Stomach (tissue), 9 donors: ENCODE data around the gene ITGB4. TPM values are rescaled to one million over a fixed set of nuclear protein-coding genes. Genes with fewer than 3 reads are reported as not detected.

Source experiments
- DNase-seq, 2 donors: peaks; one replicate each; pipeline versions ENCODE4 v3.0.0 to v3.0.0-alpha.2; 2013 to 2019
- H3K27ac ChIP-seq, 5 donors: fragments of 200-600 bp in 4 of 5; sonication (generic) in 4 of 5; one replicate each; pipeline ENCODE4 v1.5.1; 2013 to 2019; ENCODE audit warnings: mild to moderate bottlenecking in 1 of 5, moderate library complexity in 1 of 5
- H3K27me3 ChIP-seq, 3 donors: fragments of 200-600 bp; sonication (generic); one replicate each; pipeline ENCODE4 v1.5.1; 2017 to 2019; ENCODE audit warnings: mixed run types in 1 of 3
- H3K36me3 ChIP-seq, 4 donors: fragments of 200-600 bp; sonication (generic); 1 replicate in 3 of 4; 2 replicates in 1 of 4; pipeline ENCODE4 v1.5.1; 2016 to 2019
- H3K4me1 ChIP-seq, 4 donors: fragments of 200-600 bp; sonication (generic); one replicate each; pipeline ENCODE4 v1.5.1; 2016 to 2019
- H3K4me3 ChIP-seq, 4 donors: fragments of 200-600 bp; sonication (generic) in 3 of 4; one replicate each; pipeline ENCODE4 v1.5.1; 2016 to 2019; ENCODE audit warnings: mild to moderate bottlenecking in 1 of 4
- H3K9me3 ChIP-seq, 4 donors: fragments of 200-600 bp; sonication (generic); one replicate each; pipeline ENCODE4 v1.5.1; 2016 to 2019
- CTCF ChIP-seq, 7 experiments: fragments of 450-650 bp in 4 of 7; fragments of 200-600 bp in 3 of 7; sonication (generic) in 3 of 7; IDR thresholded peaks; one replicate each; pipeline ENCODE4 v1.5.1; 2016 to 2019; ENCODE audit warnings: antibody characterized with exemption in 7 of 7, control low read depth in 2 of 7, mild to moderate bottlenecking in 1 of 7
- EP300 ChIP-seq: sonication (generic); formaldehyde crosslinking; IDR thresholded peaks from one replicate; pipeline ENCODE4 v1.6.1; 2017; ENCODE audit warnings: antibody characterized with exemption
- POLR2A ChIP-seq, 4 donors: fragments of 450-650 bp; IDR thresholded peaks; one replicate each; pipeline ENCODE4 v1.6.1; 2016; ENCODE audit warnings: antibody characterized with exemption in 4 of 4, control low read depth in 2 of 4, mild to moderate bottlenecking in 1 of 4, moderate library complexity in 1 of 4
- POLR2AphosphoS5 ChIP-seq, 3 donors: sonication (generic); formaldehyde crosslinking; IDR thresholded peaks; one replicate each; pipeline ENCODE4 v1.6.1; 2016; ENCODE audit warnings: antibody characterized with exemption in 3 of 3
- WGBS, 5 donors: extraction: QIAGEN DNeasy Blood & Tissue Kit in 3 of 5; methylation state at CpG; one replicate each; pipeline versions ENCODE4 v1.1.5 to v1.1.7; 2013 to 2018; 5-methylcytosine and 5-hydroxymethylcytosine counted together
- intact Hi-C: fragments of 100-400 bp; cut with DNase I; formaldehyde crosslinking; loops from one replicate; pipeline ENCODE4 v1.15.1; 2023; ENCODE audit warnings: low total_unique reads
- polyA plus RNA-seq, 3 donors: library from polyadenylated mRNA; stranded (reverse); fragments of 200-250 nt; gene quantifications; one replicate each; pipeline ENCODE4 v1.2.3, GENCODE V29; 2013
- total RNA-seq, 5 donors: library from RNA; depleted of rRNA; stranded (reverse); fragments of >200 nt; gene quantifications; one replicate each; pipeline versions ENCODE4 v1.1.0 to v1.2.3, GENCODE V29; 2014 to 2016
- donor health status: healthy with polysubstance abuse.
- donor health status: Bipolar disorder and iron deficiency.
- donor health status: healthy.

Gene ITGB4
- total and polyA plus RNA-seq, 8 donors: 33.6 to 137 (median 92.6) TPM

GRCh38 chr17:75697651-75698291, 23.5 kb upstream of the ITGB4 start:
- Histone ChIP-seq H3K4me3 (no peak overlapping the region), H3K36me3 (peaks cover 31 to 92% (median 77%) of the 10 kb centered on the region in 4 donors), H3K27me3 (no peaks in the 10 kb centered on the region), H3K4me1 (peaks cover 40 to 87% (median 76%) of the 10 kb centered on the region in 4 donors), H3K9me3 (no peaks in the 10 kb centered on the region), H3K27ac (peak overlapping the region; percentile 79 to 95 (median 84))
- 41 to 58% (median 44%) methylated on average over 10 of the region's 10 CpGs for whole genome bisulfite sequencing, 5 donors
- DNase-seq: peak; percentile 65 to 71
- no peak for TF ChIP-seq POLR2AphosphoS5 (IDR thresholded peaks at IDR 0.05)
- TF ChIP-seq CTCF (IDR thresholded peaks at IDR 0.05): no peak
- no peak for TF ChIP-seq POLR2A (IDR thresholded peaks at IDR 0.05)
- no peak for TF ChIP-seq EP300
- intact Hi-C loops: no loop called here

DNA sequence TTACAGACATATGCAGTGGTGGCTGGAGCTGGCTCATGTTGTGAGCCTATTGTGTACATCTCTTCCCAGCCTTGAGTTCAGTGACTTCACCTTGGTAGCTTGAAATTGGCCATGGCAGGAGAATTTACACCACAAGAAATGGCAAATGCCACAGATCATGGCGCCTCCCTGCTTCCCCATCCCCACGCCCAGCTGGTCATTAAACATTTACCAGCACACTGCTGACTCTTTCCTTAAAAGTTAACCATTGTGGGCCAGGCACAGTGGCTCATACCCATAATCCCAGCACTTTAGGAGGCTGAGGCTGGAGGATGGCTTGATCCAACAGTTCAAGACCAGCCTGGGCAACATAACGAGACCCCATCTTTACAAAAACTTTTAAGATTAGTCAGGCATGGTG, 22.6 kb upstream of the ITGB4 start:
- Histone ChIP-seq H3K27me3 (no peaks in the 10 kb centered on the region), H3K9me3 (no peaks in the 10 kb centered on the region), H3K4me3 (no peak overlapping the region), H3K4me1 (peaks cover 40 to 79% (median 68%) of the 10 kb centered on the region in 4 donors), H3K27ac (peak overlapping the region; percentile 79 to 95 (median 84)), H3K36me3 (peaks cover 40 to 92% (median 77%) of the 10 kb centered on the region in 4 donors)
- peak in 1 of 2 donors; percentile 33 for DNase-seq
- intact Hi-C loops: no loop called here
- TF ChIP-seq POLR2A (IDR thresholded peaks at IDR 0.05): no peak
- TF ChIP-seq EP300: no peak
- TF ChIP-seq CTCF (IDR thresholded peaks at IDR 0.05): no peak
- no peak for TF ChIP-seq POLR2AphosphoS5 (IDR thresholded peaks at IDR 0.05)
- WGBS, 5 donors: 56 to 65% (median 60%) methylated on average over 3 of the region's 3 CpGs

- no peaks in the 10 kb centered on the region for H3K9me3 ChIP-seq
- no peak for DNase-seq
- H3K27me3 ChIP-seq: no peaks in the 10 kb centered on the region
- TF ChIP-seq POLR2A (IDR thresholded peaks at IDR 0.05) (no peak), CTCF (IDR thresholded peaks at IDR 0.05) (no peak), POLR2AphosphoS5 (IDR thresholded peaks at IDR 0.05) (no peak), EP300 (no peak)
- peaks cover 66 to 92% (median 80%) of the 10 kb centered on the region in 4 donors for H3K36me3 ChIP-seq
- 87 to 93% (median 89%) methylated on average over 10 of the region's 10 CpGs for WGBS, 5 donors
- peaks cover 43 to 58% (median 49%) of the 10 kb centered on the region in 4 donors for H3K4me1 ChIP-seq
- H3K27ac ChIP-seq: peak overlapping the region; percentile 7 to 95 (median 84)
- intact Hi-C loops: no loop called here
- no peak overlapping the region for H3K4me3 ChIP-seq
Observed at GRCh38 chr17:75701288-75701687, 20.0 kb upstream of the ITGB4 start.

GRCh38 chr17:75703191-75703590, 18.1 kb upstream of the ITGB4 start:
- H3K36me3 ChIP-seq: peaks cover 75 to 95% (median 92%) of the 10 kb centered on the region in 4 donors
- WGBS, 5 donors: 91 to 95% (median 95%) methylated on average over 12 of the region's 12 CpGs
- no peak overlapping the region for H3K4me3 ChIP-seq
- no peaks in the 10 kb centered on the region for H3K9me3 ChIP-seq
- H3K4me1 ChIP-seq: peaks cover 32 to 58% (median 42%) of the 10 kb centered on the region in 4 donors
- intact Hi-C loops: no loop called here
- H3K27me3 ChIP-seq: no peaks in the 10 kb centered on the region
- peak overlapping the region in 2 of 5 donors; percentile 12 to 79 for H3K27ac ChIP-seq
- DNase-seq: no peak
- TF ChIP-seq POLR2AphosphoS5 (IDR thresholded peaks at IDR 0.05) (no peak), EP300 (no peak), POLR2A (IDR thresholded peaks at IDR 0.05) (no peak), CTCF (IDR thresholded peaks at IDR 0.05) (no peak)
